Kidney (tissue), 14 donors: ENCODE measurements around the gene WWP2. TPM values are rescaled to one million over a fixed set of nuclear protein-coding genes. Genes with fewer than 3 reads are reported as not detected.

Source experiments
- DNase-seq, 5 donors: peaks; one replicate each; pipeline ENCODE4 v3.0.0-alpha.2; 2013 to 2020
- FAIRE-seq: peaks from 2 replicates; lab custom pipeline; 2012; peaks lifted over from hg19 to GRCh38; lab: Jason Lieb, UNC
- H3K27ac ChIP-seq, 2 donors: one replicate each; pipeline ENCODE4 v1.7.0; 2013; ENCODE audit warnings: low read depth in 2 of 2, low read length in 2 of 2, inconsistent platforms in 1 of 2
- H3K27me3 ChIP-seq: one replicate; pipeline ENCODE4 v1.7.1; 2013; ENCODE audit warnings: low read length, inconsistent platforms; ENCODE audit not compliant: control insufficient read depth, insufficient read depth
- H3K36me3 ChIP-seq, 3 donors: one replicate each; pipeline versions ENCODE4 v1.7.0 to v1.7.1; 2013; ENCODE audit warnings: low read length in 3 of 3, control low read depth in 1 of 3, inconsistent platforms in 1 of 3; ENCODE audit not compliant: insufficient read depth in 3 of 3, control insufficient read depth in 2 of 3
- H3K4me1 ChIP-seq, 3 donors: one replicate each; pipeline versions ENCODE4 v1.7.0 to v1.7.1; 2013; ENCODE audit warnings: low read length in 3 of 3, inconsistent platforms in 1 of 3, low read depth in 1 of 3; ENCODE audit not compliant: control insufficient read depth in 2 of 3, insufficient read depth in 2 of 3
- H3K4me3 ChIP-seq, 3 donors: one replicate each; pipeline versions ENCODE4 v1.7.0 to v1.8.1; 2013; ENCODE audit warnings: low read length in 3 of 3, control low read depth in 1 of 3, inconsistent platforms in 1 of 3
- H3K9ac ChIP-seq, 3 donors: one replicate each; pipeline versions ENCODE4 v1.7.0 to v1.7.1; 2013; ENCODE audit warnings: low read length in 3 of 3, control low read depth in 1 of 3, inconsistent platforms in 1 of 3
- H3K9me3 ChIP-seq, 3 donors: one replicate each; pipeline versions ENCODE4 v1.7.0 to v1.7.1; 2013; ENCODE audit warnings: low read length in 3 of 3, control low read depth in 1 of 3, inconsistent platforms in 1 of 3; ENCODE audit not compliant: control insufficient read depth in 2 of 3, insufficient read depth in 1 of 3
- CTCF ChIP-seq: IDR thresholded peaks from 3 replicates; pipeline ENCODE4 v1.5.1; 2012; ENCODE audit warnings: mild to moderate bottlenecking, moderate library complexity, borderline replicate concordance; ENCODE audit not compliant: insufficient read depth; ENCODE audit errors: extremely low read depth
- intact Hi-C: fragments of 100-400 bp; cut with DNase I; formaldehyde crosslinking; loops from one replicate; pipeline ENCODE4 v1.11.1; 2022
- polyA plus RNA-seq: library from polyadenylated mRNA; stranded (reverse); fragments of 350-450 nt; fragmentation: Illumina TruSeq; extraction: RNeasy Lipid Tissue Mini Kit (QIAGEN cat#74804); gene quantifications from one replicate; pipeline ENCODE4 v1.2.3, GENCODE V29; 2014; ENCODE audit warnings: low read depth, low replicate concordance; ENCODE audit not compliant: insufficient read depth
- total RNA-seq: library from RNA; stranded (reverse); fragmentation: NEBNext Ultra II Directional; extraction: Animal tissue kit (Norgen Biotek cat#: 25700); gene quantifications from one replicate; pipeline ENCODE4 v1.2.1, GENCODE V29; 2021
- donor health status: control.
- donor health status: control.
- donor health status: control.
- donor health status: control.
- donor health status: control.
- donor health status: DM: yes; HTN: yes; CAD: no.
- donor health status: Normal renal cell carcinoma (clear cell type).

Gene WWP2
- total and polyA plus RNA-seq, 2 donors from 2014 or later, result 30.0 to 128 TPM

- Histone ChIP-seq H3K4me1 (peaks cover 0 to 2% (median 0%) of the 10 kb centered on the region in 3 donors), H3K9me3 (no peaks in the 10 kb centered on the region), H3K27ac (no peak overlapping the region), H3K36me3 (peaks cover 0 to 87% (median 52%) of the 10 kb centered on the region in 3 donors), H3K9ac (no peak overlapping the region), H3K27me3 (no peaks in the 10 kb centered on the region), H3K4me3 (no peak overlapping the region)
- TF ChIP-seq CTCF, result no peak
- FAIRE-seq, result no peak
- intact Hi-C loops, result loop anchor here (10.0 kb wide), 1 partner anchor 139 kb away; no protein-coding TSS in a partner anchor
- DNase-seq, result no peak
Measured at GRCh38 chr16:69934044-69934443, 171.9 kb downstream of the WWP2 start.

GRCh38 chr16:69934751-69935150 lies 172.6 kb downstream of the WWP2 start:
- FAIRE-seq, result no peak

GRCh38 chr16:69935278-69935711 lies 173.2 kb downstream of the WWP2 start:
- peak in 1 of 5 donors; percentile 65 for DNase-seq
- no peaks in the 10 kb centered on the region for H3K27me3 ChIP-seq
- H3K9me3 ChIP-seq, result no peaks in the 10 kb centered on the region
- TF ChIP-seq CTCF, result no peak
- H3K27ac ChIP-seq, result no peak overlapping the region
- H3K4me1 ChIP-seq, result no peaks in the 10 kb centered on the region
- H3K9ac ChIP-seq, result no peak overlapping the region
- intact Hi-C loops, result loop anchor here (10.0 kb wide), 1 partner anchor 140 kb away; no protein-coding TSS in a partner anchor
- H3K4me3 ChIP-seq, result no peak overlapping the region
- H3K36me3 ChIP-seq, result peaks cover 0 to 85% (median 54%) of the 10 kb centered on the region in 3 donors
- FAIRE-seq, result no peak

More at GRCh38 chr16:69934751-69935150, 172.6 kb downstream of the WWP2 start:
- intact Hi-C loops, result loop anchor here (10.0 kb wide), 1 partner anchor 140 kb away; no protein-coding TSS in a partner anchor
- Histone ChIP-seq H3K36me3 (peaks cover 0 to 87% (median 54%) of the 10 kb centered on the region in 3 donors), H3K9ac (no peak overlapping the region), H3K9me3 (no peaks in the 10 kb centered on the region), H3K4me1 (peaks cover 0 to under 1% (median 0%) of the 10 kb centered on the region in 3 donors), H3K27me3 (no peaks in the 10 kb centered on the region), H3K27ac (no peak overlapping the region), H3K4me3 (no peak overlapping the region)
- DNase-seq, result no peak
- no peak for TF ChIP-seq CTCF
